ENCODE results near the gene NDP.

The NDP gene

DNA sequence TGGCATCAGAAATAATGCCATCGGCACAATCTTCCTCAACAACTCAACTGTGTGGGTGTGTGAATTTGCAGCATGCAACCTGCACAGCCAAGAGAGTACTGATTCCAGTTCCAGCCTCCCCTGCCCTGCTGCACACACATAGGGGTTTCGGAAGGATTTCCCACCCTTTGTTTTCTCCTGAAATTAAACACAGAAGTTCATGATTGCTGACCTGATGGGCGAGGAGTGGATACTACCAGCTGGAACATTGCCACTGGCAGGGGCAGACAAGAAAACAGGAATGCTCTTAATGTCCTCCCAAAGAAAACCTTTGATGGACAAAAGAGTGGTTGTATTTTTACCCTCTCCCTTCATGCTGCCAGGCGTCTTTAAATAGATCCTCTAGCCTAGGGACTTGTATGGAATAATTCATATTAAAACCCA is 4.8 kb downstream of the NDP start:
- H2AFZ ChIP-seq (ENCODE audit: low read depth): no peak overlapping the region
- no peaks in the 10 kb centered on the region for H3K27me3 ChIP-seq (ENCODE audit: insufficient read depth, low read depth)
- no peak overlapping the region for H3K4me3 ChIP-seq (IDR thresholded peaks at IDR 0.05; ENCODE audit: insufficient read depth, low read depth, low read length)
- no peak overlapping the region for H3K9ac ChIP-seq
- no peaks in the 10 kb centered on the region for H3K36me3 ChIP-seq (ENCODE audit: insufficient read depth)
- no peaks in the 10 kb centered on the region for H3K79me2 ChIP-seq (ENCODE audit: insufficient read depth, low read depth)
- no peak overlapping the region for H3K4me2 ChIP-seq
- no peak overlapping the region for H3K27ac ChIP-seq
- TF ChIP-seq, protein P1, sequence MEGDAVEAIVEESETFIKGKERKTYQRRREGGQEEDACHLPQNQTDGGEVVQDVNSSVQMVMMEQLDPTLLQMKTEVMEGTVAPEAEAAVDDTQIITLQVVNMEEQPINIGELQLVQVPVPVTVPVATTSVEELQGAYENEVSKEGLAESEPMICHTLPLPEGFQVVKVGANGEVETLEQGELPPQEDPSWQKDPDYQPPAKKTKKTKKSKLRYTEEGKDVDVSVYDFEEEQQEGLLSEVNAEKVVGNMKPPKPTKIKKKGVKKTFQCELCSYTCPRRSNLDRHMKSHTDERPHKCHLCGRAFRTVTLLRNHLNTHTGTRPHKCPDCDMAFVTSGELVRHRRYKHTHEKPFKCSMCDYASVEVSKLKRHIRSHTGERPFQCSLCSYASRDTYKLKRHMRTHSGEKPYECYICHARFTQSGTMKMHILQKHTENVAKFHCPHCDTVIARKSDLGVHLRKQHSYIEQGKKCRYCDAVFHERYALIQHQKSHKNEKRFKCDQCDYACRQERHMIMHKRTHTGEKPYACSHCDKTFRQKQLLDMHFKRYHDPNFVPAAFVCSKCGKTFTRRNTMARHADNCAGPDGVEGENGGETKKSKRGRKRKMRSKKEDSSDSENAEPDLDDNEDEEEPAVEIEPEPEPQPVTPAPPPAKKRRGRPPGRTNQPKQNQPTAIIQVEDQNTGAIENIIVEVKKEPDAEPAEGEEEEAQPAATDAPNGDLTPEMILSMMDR (conservative IDR thresholded peaks at IDR 0.05; ENCODE audit: low read depth, low read length): no peak
- H3K4me1 ChIP-seq (ENCODE audit: low read depth, poor library complexity, severe bottlenecking): no peaks in the 10 kb centered on the region
- H4K20me1 ChIP-seq (ENCODE audit: insufficient read depth): no peaks in the 10 kb centered on the region

DNA sequence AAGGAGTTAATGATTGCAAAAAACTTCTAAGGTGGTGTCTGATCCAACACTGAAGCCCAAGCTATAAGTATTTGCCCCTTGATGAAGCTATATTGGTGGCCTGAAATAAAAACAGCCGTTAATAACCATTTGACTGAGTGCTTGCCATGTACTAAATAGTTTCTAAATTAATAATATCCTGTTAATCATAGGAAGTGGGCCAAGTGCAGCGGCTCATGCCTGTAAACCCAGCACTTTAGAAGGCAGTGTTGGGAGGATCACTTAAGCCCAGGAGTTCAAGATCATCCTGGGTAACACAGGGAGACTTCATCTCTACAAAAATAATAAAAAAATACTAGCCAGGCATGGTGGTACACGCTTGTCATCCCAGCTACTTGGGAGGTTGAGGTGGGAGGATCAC is 8.3 kb downstream of the NDP start:
- TF ChIP-seq, protein P1 (conservative IDR thresholded peaks at IDR 0.05; ENCODE audit: low read depth, low read length): no peak

DNA sequence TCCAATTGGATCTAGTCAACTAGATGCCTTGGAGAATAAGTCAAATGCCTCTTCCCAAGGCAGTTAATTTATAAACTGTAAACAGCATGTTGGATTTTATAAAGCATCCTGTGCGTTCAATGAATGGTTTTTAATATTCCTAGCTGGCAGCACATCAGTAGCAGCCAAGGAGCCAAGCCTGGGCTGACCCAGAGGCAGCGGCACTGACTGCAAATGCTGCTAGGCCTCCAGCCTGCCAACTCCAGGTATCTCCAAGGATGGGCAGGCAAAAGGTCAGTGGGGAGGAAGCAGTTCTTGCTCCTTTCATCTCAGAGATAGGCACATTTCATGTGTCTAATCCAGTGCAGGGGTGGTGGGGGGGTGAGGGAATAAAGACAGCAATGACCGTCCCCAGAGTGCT is 9.5 kb downstream of the NDP start:
- no peak overlapping the region for H3K4me2 ChIP-seq
- no peak overlapping the region for H3K4me3 ChIP-seq (IDR thresholded peaks at IDR 0.05; ENCODE audit: insufficient read depth, low read depth, low read length)
- H3K27ac ChIP-seq: no peak overlapping the region
- no peaks in the 10 kb centered on the region for H3K36me3 ChIP-seq (ENCODE audit: insufficient read depth)
- no peaks in the 10 kb centered on the region for H3K4me1 ChIP-seq (ENCODE audit: low read depth, poor library complexity, severe bottlenecking)
- no peak overlapping the region for H3K9ac ChIP-seq
- H3K27me3 ChIP-seq (ENCODE audit: insufficient read depth, low read depth): no peaks in the 10 kb centered on the region
- H2AFZ ChIP-seq (ENCODE audit: low read depth): no peak overlapping the region
- TF ChIP-seq, protein P1 (conservative IDR thresholded peaks at IDR 0.05; ENCODE audit: low read depth, low read length): no peak
- no peaks in the 10 kb centered on the region for H4K20me1 ChIP-seq (ENCODE audit: insufficient read depth)
- no peaks in the 10 kb centered on the region for H3K79me2 ChIP-seq (ENCODE audit: insufficient read depth, low read depth)

More for the DNA sequence above, 8.3 kb downstream of the NDP start:
- H2AFZ ChIP-seq (ENCODE audit: low read depth): no peak overlapping the region
- no peak overlapping the region for H3K27ac ChIP-seq
- no peaks in the 10 kb centered on the region for H3K36me3 ChIP-seq (ENCODE audit: insufficient read depth)
- no peaks in the 10 kb centered on the region for H4K20me1 ChIP-seq (ENCODE audit: insufficient read depth)
- no peak overlapping the region for H3K4me2 ChIP-seq
- no peaks in the 10 kb centered on the region for H3K79me2 ChIP-seq (ENCODE audit: insufficient read depth, low read depth)
- no peaks in the 10 kb centered on the region for H3K4me1 ChIP-seq (ENCODE audit: low read depth, poor library complexity, severe bottlenecking)
- no peaks in the 10 kb centered on the region for H3K27me3 ChIP-seq (ENCODE audit: insufficient read depth, low read depth)
- no peak overlapping the region for H3K9ac ChIP-seq
- H3K4me3 ChIP-seq (IDR thresholded peaks at IDR 0.05; ENCODE audit: insufficient read depth, low read depth, low read length): no peak overlapping the region

DNA sequence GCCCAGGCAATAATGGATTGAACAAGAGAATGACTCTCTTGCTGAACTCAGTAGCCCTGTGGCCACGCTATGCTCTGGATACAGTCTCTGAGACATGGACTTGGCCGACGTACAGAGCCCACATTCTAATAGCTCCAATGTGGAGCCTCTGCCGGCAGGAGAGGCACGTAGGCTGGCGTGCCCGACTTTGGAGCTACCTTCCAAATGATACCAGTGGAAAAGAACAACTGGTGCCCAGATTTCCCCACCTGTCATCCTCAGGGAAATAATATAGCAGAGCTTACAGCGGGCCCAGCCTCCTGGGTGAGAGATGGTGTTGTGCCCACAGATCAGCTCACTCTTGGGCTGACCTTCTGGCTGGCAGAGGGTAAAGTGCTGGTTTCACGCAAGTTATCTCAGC is 10.6 kb downstream of the NDP start:
- Histone ChIP-seq H3K4me3 (IDR thresholded peaks at IDR 0.05; ENCODE audit: insufficient read depth, low read depth, low read length) (no peak overlapping the region), H3K36me3 (ENCODE audit: insufficient read depth) (no peaks in the 10 kb centered on the region), H2AFZ (ENCODE audit: low read depth) (no peak overlapping the region), H3K79me2 (ENCODE audit: insufficient read depth, low read depth) (no peaks in the 10 kb centered on the region), H3K4me2 (no peak overlapping the region), H3K4me1 (ENCODE audit: low read depth, poor library complexity, severe bottlenecking) (no peaks in the 10 kb centered on the region), H3K27me3 (ENCODE audit: insufficient read depth, low read depth) (no peaks in the 10 kb centered on the region), H4K20me1 (ENCODE audit: insufficient read depth) (no peaks in the 10 kb centered on the region), H3K9ac (no peak overlapping the region), H3K27ac (no peak overlapping the region)
- TF ChIP-seq, protein P1 (conservative IDR thresholded peaks at IDR 0.05; ENCODE audit: low read depth, low read length): no peak

Data from KMS-11 (cell line).